Liver (tissue), 9 donors: Measurements from ENCODE around the gene PRG3. TPM values are rescaled to one million over a fixed set of nuclear protein-coding genes. Genes with fewer than 3 reads are reported as not detected.

Experiments used
- DNase-seq: peaks from one replicate; pipeline ENCODE4 v3.0.0-alpha.2; 2017; ENCODE audit warnings: low spot score
- H3K27ac ChIP-seq, 2 donors: one replicate each; pipeline ENCODE4 v1.7.0; 2013; ENCODE audit warnings: inconsistent platforms in 2 of 2, low read length in 2 of 2, control low read depth in 1 of 2, low read depth in 1 of 2, mild to moderate bottlenecking in 1 of 2
- H3K27me3 ChIP-seq, 4 donors: one replicate each; pipeline versions ENCODE4 v1.6.1 to v1.7.0; 2013; ENCODE audit warnings: low read length in 3 of 4, inconsistent platforms in 1 of 4, mild to moderate bottlenecking in 1 of 4, moderate library complexity in 1 of 4; ENCODE audit not compliant: control insufficient read depth in 4 of 4, insufficient read depth in 4 of 4
- H3K36me3 ChIP-seq, 4 donors: one replicate each; pipeline versions ENCODE4 v1.6.1 to v1.7.0; 2013; ENCODE audit warnings: low read length in 3 of 4, mild to moderate bottlenecking in 3 of 4, low read depth in 1 of 4, moderate library complexity in 1 of 4; ENCODE audit not compliant: control insufficient read depth in 4 of 4, insufficient read depth in 3 of 4
- H3K4me1 ChIP-seq, 4 donors: one replicate each; pipeline versions ENCODE4 v1.6.1 to v1.7.0; 2013; ENCODE audit warnings: low read length in 3 of 4, mild to moderate bottlenecking in 3 of 4, moderate library complexity in 1 of 4; ENCODE audit not compliant: control insufficient read depth in 4 of 4, insufficient read depth in 4 of 4
- H3K4me3 ChIP-seq, 3 donors: one replicate each; pipeline versions ENCODE4 v1.6.1 to v1.7.0; 2013; ENCODE audit warnings: low read length in 3 of 3, control low read depth in 1 of 3, low read depth in 1 of 3, mild to moderate bottlenecking in 1 of 3
- H3K9ac ChIP-seq, 2 donors: one replicate each; pipeline ENCODE4 v1.7.0; 2013; ENCODE audit warnings: low read length in 2 of 2, mild to moderate bottlenecking in 2 of 2, moderate library complexity in 2 of 2, control low read depth in 1 of 2, low read depth in 1 of 2
- H3K9me3 ChIP-seq, 4 donors: one replicate each; pipeline versions ENCODE4 v1.6.1 to v1.7.0; 2013; ENCODE audit warnings: low read length in 3 of 4; ENCODE audit not compliant: control insufficient read depth in 4 of 4
- ATF3 ChIP-seq: IDR thresholded peaks from 2 replicates; pipeline ENCODE4 v1.6.1; 2016; ENCODE audit warnings: antibody characterized with exemption
- CTCF ChIP-seq: fragments of 150-350 bp; IDR thresholded peaks from 2 replicates; pipeline ENCODE4 v1.5.1; 2017; ENCODE audit warnings: improper control_type of control experiment, low read depth, low read length; ENCODE audit not compliant: missing input control
- EGR1 ChIP-seq, 2 donors: IDR thresholded peaks; 2 replicates each; pipeline ENCODE4 v1.6.1; 2016 to 2018; ENCODE audit warnings: antibody characterized with exemption in 2 of 2, low read depth in 2 of 2
- FOXA1 ChIP-seq: IDR thresholded peaks from 2 replicates; pipeline ENCODE4 v1.6.1; 2016; ENCODE audit warnings: antibody characterized with exemption
- FOXA2 ChIP-seq: IDR thresholded peaks from 2 replicates; pipeline ENCODE4 v1.6.1; 2016; ENCODE audit warnings: antibody characterized with exemption
- GABPA ChIP-seq, 2 donors: IDR thresholded peaks in 1 of 2; conservative IDR thresholded peaks in 1 of 2; 2 replicates each; pipeline ENCODE4 v1.6.1; 2016; ENCODE audit warnings: antibody characterized with exemption in 2 of 2, mild to moderate bottlenecking in 1 of 2, moderate library complexity in 1 of 2
- HNF4A ChIP-seq, 2 donors: conservative IDR thresholded peaks; 2 replicates each; pipeline ENCODE4 v1.6.1; 2016; ENCODE audit warnings: antibody characterized with exemption in 2 of 2, mild to moderate bottlenecking in 2 of 2
- HNF4G ChIP-seq: IDR thresholded peaks from 2 replicates; pipeline ENCODE4 v1.6.1; 2016; ENCODE audit warnings: antibody characterized with exemption
- JUND ChIP-seq, 2 donors: IDR thresholded peaks; 2 replicates each; pipeline ENCODE4 v1.6.1; 2016; ENCODE audit warnings: antibody characterized with exemption in 2 of 2
- MAX ChIP-seq: IDR thresholded peaks from 2 replicates; pipeline ENCODE4 v1.6.1; 2016; ENCODE audit warnings: antibody characterized with exemption
- NR2F2 ChIP-seq: IDR thresholded peaks from 2 replicates; pipeline ENCODE4 v1.6.1; 2016; ENCODE audit warnings: antibody characterized with exemption
- RAD21 ChIP-seq, 2 donors: IDR thresholded peaks; 2 replicates each; pipeline ENCODE4 v1.6.1; 2016; ENCODE audit warnings: antibody characterized with exemption in 2 of 2, mild to moderate bottlenecking in 2 of 2
- REST ChIP-seq: IDR thresholded peaks from 2 replicates; pipeline ENCODE4 v1.6.1; 2016; ENCODE audit warnings: antibody characterized with exemption, mild to moderate bottlenecking
- RXRA ChIP-seq, 2 donors: IDR thresholded peaks; 2 replicates each; pipeline ENCODE4 v1.6.1; 2017 to 2018; ENCODE audit warnings: antibody characterized with exemption in 2 of 2, mild to moderate bottlenecking in 1 of 2
- SP1 ChIP-seq: IDR thresholded peaks from 2 replicates; pipeline ENCODE4 v1.6.1; 2018; ENCODE audit warnings: antibody characterized with exemption, mild to moderate bottlenecking
- TAF1 ChIP-seq: conservative IDR thresholded peaks from 2 replicates; pipeline ENCODE4 v1.6.1; 2016; ENCODE audit warnings: antibody characterized with exemption, mild to moderate bottlenecking
- YY1 ChIP-seq: IDR thresholded peaks from 2 replicates; pipeline ENCODE4 v1.6.1; 2016; ENCODE audit warnings: antibody characterized with exemption, mild to moderate bottlenecking
- ZBTB33 ChIP-seq: IDR thresholded peaks from 2 replicates; pipeline ENCODE4 v1.6.1; 2016; ENCODE audit warnings: antibody characterized with exemption
- WGBS: extraction: QIAGEN DNeasy Blood & Tissue Kit; methylation state at CpG from one replicate; pipeline ENCODE4 v1.1.7; 2013; 5-methylcytosine and 5-hydroxymethylcytosine counted together
- polyA plus RNA-seq, 2 donors: library from polyadenylated mRNA; stranded (reverse) in 1 of 2; unstranded in 1 of 2; fragments of 200-250 nt in 1 of 2; fragments of >200 nt in 1 of 2; fragmentation: Nextera tagmentation in 1 of 2; extraction: Ambion mirVana in 1 of 2; gene quantifications; one replicate each; pipeline versions ENCODE4 v1.2.1 to v1.2.3, GENCODE V29; 2013 to 2015
- total RNA-seq, 2 donors: library from RNA; depleted of rRNA; stranded (reverse); fragments of >200 nt; gene quantifications; one replicate each; pipeline ENCODE4 v1.2.3, GENCODE V29; 2014
- donor health status: healthy.
- donor health status: healthy.
- donor health status: healthy.
- donor health status: healthy.
- donor health status: healthy.

Gene PRG3
- total and polyA plus RNA-seq, 4 donors = 0.22 to 4.9 TPM; not detected in 2

GRCh38 chr11:57407010-57407920, 26.3 kb upstream of the PRG3 start:
- Histone ChIP-seq H3K9me3 (no peaks in the 10 kb centered on the region), H3K27me3 (no peaks in the 10 kb centered on the region), H3K36me3 (peaks cover 12 to 48% (median 47%) of the 10 kb centered on the region in 4 donors), H3K4me3 (no peak overlapping the region), H3K4me1 (peaks cover 0 to 1% (median 0%) of the 10 kb centered on the region in 4 donors), H3K27ac (no peak overlapping the region), H3K9ac (no peak overlapping the region)
- WGBS = 88% methylated on average over 9 of the region's 9 CpGs
- DNase-seq = no peak
- TF ChIP-seq TAF1 (no peak), CTCF (no peak), HNF4G (no peak), EGR1 (IDR thresholded peaks at IDR 0.05; ENCODE audit: low read depth in 2 of 2) (no peak), NR2F2 (no peak), RXRA (IDR thresholded peaks at IDR 0.05) (no peak)

GRCh38 chr11:57406337-57406904, 25.5 kb upstream of the PRG3 start:
- 78% methylated on average over 4 of the region's 4 CpGs for WGBS
- H3K36me3 ChIP-seq = peaks cover 12 to 46% (median 42%) of the 10 kb centered on the region in 4 donors
- H3K9ac ChIP-seq = no peak overlapping the region
- TF ChIP-seq CTCF (no peak), YY1 (no peak), FOXA2 (no peak), ZBTB33 (no peak), RAD21 (IDR thresholded peaks at IDR 0.05) (no peak), HNF4G (no peak), RXRA (IDR thresholded peaks at IDR 0.05) (no peak), HNF4A (conservative IDR thresholded peaks at IDR 0.05) (no peak), NR2F2 (no peak), JUND (IDR thresholded peaks at IDR 0.05) (no peak), FOXA1 (no peak), TAF1 (no peak), SP1 (no peak), REST (no peak), MAX (no peak), ATF3 (no peak), GABPA (IDR thresholded peaks at IDR 0.05 in 1 of 2, conservative IDR thresholded peaks at IDR 0.05 in 1 of 2) (no peak)
- H3K4me1 ChIP-seq = peaks cover 0 to 1% (median 0%) of the 10 kb centered on the region in 4 donors
- no peak overlapping the region for H3K27ac ChIP-seq
- no peak for DNase-seq
- no peak overlapping the region for H3K4me3 ChIP-seq
- no peaks in the 10 kb centered on the region for H3K27me3 ChIP-seq
- H3K9me3 ChIP-seq = no peaks in the 10 kb centered on the region
